Measurements from ENCODE around the gene SHQ1. TPM values are rescaled to one million over a fixed set of nuclear protein-coding genes. Genes with fewer than 3 reads are reported as not detected.

Gene SHQ1
- total and polyA plus RNA-seq, 2 experiments from 2014 or later: 18.3 to 28.7 TPM

DNA sequence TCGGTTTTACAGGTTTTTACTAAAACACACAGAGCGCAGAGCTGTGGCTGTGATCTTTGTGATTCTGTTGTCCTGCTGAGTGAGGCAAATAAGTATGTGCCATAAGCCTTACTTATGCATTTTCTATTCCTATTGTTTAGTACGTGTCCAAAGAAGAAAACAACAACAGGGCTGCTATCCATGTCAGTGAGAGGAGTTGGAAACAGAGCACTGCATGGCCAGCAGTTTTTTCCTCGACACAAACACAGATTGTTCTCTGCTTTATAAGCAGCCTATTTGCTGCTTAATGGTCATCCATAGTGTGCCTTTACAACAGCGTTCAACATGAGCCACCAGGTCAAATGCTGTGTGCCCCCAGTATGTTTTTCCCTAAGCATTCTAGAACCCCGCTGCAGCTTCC is 79.8 kb downstream of the SHQ1 start (continued):
- TF ChIP-seq, protein P1, sequence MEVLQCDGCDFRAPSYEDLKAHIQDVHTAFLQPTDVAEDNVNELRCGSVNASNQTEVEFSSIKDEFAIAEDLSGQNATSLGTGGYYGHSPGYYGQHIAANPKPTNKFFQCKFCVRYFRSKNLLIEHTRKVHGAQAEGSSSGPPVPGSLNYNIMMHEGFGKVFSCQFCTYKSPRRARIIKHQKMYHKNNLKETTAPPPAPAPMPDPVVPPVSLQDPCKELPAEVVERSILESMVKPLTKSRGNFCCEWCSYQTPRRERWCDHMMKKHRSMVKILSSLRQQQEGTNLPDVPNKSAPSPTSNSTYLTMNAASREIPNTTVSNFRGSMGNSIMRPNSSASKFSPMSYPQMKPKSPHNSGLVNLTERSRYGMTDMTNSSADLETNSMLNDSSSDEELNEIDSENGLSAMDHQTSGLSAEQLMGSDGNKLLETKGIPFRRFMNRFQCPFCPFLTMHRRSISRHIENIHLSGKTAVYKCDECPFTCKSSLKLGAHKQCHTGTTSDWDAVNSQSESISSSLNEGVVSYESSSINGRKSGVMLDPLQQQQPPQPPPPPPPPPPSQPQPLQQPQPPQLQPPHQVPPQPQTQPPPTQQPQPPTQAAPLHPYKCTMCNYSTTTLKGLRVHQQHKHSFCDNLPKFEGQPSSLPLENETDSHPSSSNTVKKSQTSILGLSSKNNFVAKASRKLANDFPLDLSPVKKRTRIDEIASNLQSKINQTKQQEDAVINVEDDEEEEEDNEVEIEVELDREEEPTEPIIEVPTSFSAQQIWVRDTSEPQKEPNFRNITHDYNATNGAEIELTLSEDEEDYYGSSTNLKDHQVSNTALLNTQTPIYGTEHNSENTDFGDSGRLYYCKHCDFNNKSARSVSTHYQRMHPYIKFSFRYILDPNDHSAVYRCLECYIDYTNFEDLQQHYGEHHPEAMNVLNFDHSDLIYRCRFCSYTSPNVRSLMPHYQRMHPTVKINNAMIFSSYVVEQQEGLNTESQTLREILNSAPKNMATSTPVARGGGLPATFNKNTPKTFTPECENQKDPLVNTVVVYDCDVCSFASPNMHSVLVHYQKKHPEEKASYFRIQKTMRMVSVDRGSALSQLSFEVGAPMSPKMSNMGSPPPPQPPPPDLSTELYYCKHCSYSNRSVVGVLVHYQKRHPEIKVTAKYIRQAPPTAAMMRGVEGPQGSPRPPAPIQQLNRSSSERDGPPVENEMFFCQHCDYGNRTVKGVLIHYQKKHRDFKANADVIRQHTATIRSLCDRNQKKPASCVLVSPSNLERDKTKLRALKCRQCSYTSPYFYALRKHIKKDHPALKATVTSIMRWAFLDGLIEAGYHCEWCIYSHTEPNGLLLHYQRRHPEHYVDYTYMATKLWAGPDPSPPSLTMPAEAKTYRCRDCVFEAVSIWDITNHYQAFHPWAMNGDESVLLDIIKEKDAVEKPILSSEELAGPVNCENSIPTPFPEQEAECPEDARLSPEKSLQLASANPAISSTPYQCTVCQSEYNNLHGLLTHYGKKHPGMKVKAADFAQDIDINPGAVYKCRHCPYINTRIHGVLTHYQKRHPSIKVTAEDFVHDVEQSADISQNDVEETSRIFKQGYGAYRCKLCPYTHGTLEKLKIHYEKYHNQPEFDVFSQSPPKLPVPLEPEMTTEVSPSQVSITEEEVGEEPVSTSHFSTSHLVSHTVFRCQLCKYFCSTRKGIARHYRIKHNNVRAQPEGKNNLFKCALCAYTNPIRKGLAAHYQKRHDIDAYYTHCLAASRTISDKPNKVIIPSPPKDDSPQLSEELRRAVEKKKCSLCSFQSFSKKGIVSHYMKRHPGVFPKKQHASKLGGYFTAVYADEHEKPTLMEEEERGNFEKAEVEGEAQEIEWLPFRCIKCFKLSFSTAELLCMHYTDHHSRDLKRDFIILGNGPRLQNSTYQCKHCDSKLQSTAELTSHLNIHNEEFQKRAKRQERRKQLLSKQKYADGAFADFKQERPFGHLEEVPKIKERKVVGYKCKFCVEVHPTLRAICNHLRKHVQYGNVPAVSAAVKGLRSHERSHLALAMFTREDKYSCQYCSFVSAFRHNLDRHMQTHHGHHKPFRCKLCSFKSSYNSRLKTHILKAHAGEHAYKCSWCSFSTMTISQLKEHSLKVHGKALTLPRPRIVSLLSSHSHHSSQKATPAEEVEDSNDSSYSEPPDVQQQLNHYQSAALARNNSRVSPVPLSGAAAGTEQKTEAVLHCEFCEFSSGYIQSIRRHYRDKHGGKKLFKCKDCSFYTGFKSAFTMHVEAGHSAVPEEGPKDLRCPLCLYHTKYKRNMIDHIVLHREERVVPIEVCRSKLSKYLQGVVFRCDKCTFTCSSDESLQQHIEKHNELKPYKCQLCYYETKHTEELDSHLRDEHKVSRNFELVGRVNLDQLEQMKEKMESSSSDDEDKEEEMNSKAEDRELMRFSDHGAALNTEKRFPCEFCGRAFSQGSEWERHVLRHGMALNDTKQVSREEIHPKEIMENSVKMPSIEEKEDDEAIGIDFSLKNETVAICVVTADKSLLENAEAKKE (CRISPR knock-in tag; IDR thresholded peaks at IDR 0.05): no peak
- no peak for TF ChIP-seq CREB1 (CRISPR knock-in tag; IDR thresholded peaks at IDR 0.05; ENCODE audit: low read depth)

DNA sequence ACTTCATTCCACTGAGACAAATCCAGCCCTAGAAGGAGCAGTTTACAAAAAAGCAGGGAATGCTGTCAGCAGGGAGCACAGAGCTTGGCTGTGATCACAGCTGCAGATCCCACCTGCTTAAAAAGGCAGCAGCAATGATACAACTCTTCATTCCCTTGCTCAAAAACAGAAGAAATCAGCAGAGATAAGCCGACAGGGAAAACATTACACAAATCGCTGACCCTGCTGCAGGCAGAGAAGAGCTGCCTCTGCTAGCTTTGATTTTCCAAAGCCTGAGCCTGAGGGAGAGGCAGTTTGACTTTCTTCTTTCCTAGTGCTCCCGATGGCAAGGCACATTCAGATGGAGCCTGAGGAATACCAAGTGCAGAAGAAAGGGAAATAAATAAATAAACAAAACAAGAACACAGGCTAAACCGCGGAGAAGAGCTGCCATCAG is 80.2 kb downstream of the SHQ1 start:
- Histone ChIP-seq H3K4me1 (ENCODE audit: insufficient read depth) (peaks cover 32% of the 10 kb centered on the region), H3K4me3 (peak overlapping the region; percentile 25), H2AFZ (no peak overlapping the region), H4K20me1 (replicated peaks; ENCODE audit: insufficient read depth) (no peaks in the 10 kb centered on the region), H3K36me3 (ENCODE audit: insufficient read depth) (no peaks in the 10 kb centered on the region), H3K79me2 (replicated peaks; ENCODE audit: insufficient read depth) (no peaks in the 10 kb centered on the region), H3K4me2 (peak overlapping the region; percentile 71), H3K9me2 (ENCODE audit: insufficient read depth) (peaks cover 10% of the 10 kb centered on the region; the same call in 1 of the 2 replicates), H3K27ac (ENCODE audit: low read depth) (peak overlapping the region; percentile 83), H3F3A (replicated peaks; ENCODE audit: low read depth) (peaks cover 14% of the 10 kb centered on the region; the same call in 1 of the 2 replicates), H3K27me3 (ENCODE audit: insufficient read depth) (no peaks in the 10 kb centered on the region)
- peak overlapping the region; percentile 50; the same call in 2 of the 3 replicates for H3K4me3 Mint-ChIP-seq
- DNase-seq (ENCODE audit: low spot score): peak; percentile 34
- peaks cover 51% of the 10 kb centered on the region for H3K4me1 Mint-ChIP-seq
- H3K36me3 Mint-ChIP-seq (ENCODE audit: low read depth): no peaks in the 10 kb centered on the region; the same call in 2 of the 3 replicates
- H3K9me3 Mint-ChIP-seq: no peaks in the 10 kb centered on the region
- peak; percentile 77 for ATAC-seq
- peak overlapping the region; percentile 90 for H3K27ac Mint-ChIP-seq
- no peaks in the 10 kb centered on the region for H3K27me3 Mint-ChIP-seq (ENCODE audit: insufficient read depth, low read depth, poor library complexity)
- TF ChIP-seq EZH2phosphoT487 (IDR thresholded peaks at IDR 0.05; ENCODE audit: unreplicated experiment): no peak
- TF ChIP-seq, protein P1 (CRISPR knock-in tag; IDR thresholded peaks at IDR 0.05): no peak
- TF ChIP-seq, protein P2, sequence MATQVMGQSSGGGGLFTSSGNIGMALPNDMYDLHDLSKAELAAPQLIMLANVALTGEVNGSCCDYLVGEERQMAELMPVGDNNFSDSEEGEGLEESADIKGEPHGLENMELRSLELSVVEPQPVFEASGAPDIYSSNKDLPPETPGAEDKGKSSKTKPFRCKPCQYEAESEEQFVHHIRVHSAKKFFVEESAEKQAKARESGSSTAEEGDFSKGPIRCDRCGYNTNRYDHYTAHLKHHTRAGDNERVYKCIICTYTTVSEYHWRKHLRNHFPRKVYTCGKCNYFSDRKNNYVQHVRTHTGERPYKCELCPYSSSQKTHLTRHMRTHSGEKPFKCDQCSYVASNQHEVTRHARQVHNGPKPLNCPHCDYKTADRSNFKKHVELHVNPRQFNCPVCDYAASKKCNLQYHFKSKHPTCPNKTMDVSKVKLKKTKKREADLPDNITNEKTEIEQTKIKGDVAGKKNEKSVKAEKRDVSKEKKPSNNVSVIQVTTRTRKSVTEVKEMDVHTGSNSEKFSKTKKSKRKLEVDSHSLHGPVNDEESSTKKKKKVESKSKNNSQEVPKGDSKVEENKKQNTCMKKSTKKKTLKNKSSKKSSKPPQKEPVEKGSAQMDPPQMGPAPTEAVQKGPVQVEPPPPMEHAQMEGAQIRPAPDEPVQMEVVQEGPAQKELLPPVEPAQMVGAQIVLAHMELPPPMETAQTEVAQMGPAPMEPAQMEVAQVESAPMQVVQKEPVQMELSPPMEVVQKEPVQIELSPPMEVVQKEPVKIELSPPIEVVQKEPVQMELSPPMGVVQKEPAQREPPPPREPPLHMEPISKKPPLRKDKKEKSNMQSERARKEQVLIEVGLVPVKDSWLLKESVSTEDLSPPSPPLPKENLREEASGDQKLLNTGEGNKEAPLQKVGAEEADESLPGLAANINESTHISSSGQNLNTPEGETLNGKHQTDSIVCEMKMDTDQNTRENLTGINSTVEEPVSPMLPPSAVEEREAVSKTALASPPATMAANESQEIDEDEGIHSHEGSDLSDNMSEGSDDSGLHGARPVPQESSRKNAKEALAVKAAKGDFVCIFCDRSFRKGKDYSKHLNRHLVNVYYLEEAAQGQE (IDR thresholded peaks at IDR 0.05; ENCODE audit: unreplicated experiment): no peak
